ENCODE results near the gene FOXD1. TPM values are rescaled to one million over a fixed set of nuclear protein-coding genes. Genes with fewer than 3 reads are reported as not detected.

The FOXD1 gene
- total and polyA plus RNA-seq, 8 donors = 0.06 to 0.14 (median 0.12) TPM; not detected in 5

DNA sequence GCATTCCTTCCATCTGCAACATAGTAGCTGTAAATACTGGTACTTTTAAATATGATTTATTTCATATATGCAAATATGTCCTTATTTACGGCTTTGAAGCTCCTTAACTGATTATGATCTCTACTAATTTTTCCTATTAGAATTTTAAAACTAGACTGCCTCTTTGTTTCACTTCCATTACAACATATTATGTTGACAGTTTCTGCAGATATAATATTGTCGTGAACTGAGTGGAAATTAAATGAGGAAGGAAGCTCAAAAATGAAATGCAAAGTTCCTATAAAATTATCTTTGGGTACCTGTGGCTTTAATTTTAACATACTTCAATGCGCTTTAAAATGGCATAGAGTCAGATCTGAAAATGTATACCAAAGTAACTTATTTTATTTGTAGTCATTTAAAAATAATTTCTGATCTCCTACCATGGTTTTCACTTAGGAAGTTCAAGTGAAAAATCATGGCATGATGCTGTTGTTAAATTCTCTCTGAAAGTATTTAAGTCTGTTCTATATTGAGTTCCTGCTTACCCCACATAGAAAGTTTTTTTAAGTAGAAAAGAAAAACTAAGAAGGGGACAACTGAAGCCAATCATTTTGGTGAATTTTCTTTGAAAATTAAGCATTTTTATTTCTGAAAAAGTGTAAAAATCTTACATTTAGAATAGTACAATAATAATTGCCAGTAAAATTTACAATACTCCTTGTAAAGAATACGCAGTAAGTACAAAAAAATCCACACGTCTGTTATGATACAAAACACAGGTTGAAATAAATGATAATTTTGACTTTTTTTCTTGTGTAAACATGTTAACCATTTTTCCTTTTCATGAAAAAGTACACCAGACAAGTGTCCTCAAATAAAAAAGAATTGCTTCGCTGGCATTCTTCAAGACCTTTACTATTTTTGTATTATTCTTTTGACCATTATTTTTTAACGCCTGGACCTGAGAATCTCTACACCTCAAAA lies 2.6 kb downstream of the FOXD1 start:
- TF ChIP-seq, protein P1, sequence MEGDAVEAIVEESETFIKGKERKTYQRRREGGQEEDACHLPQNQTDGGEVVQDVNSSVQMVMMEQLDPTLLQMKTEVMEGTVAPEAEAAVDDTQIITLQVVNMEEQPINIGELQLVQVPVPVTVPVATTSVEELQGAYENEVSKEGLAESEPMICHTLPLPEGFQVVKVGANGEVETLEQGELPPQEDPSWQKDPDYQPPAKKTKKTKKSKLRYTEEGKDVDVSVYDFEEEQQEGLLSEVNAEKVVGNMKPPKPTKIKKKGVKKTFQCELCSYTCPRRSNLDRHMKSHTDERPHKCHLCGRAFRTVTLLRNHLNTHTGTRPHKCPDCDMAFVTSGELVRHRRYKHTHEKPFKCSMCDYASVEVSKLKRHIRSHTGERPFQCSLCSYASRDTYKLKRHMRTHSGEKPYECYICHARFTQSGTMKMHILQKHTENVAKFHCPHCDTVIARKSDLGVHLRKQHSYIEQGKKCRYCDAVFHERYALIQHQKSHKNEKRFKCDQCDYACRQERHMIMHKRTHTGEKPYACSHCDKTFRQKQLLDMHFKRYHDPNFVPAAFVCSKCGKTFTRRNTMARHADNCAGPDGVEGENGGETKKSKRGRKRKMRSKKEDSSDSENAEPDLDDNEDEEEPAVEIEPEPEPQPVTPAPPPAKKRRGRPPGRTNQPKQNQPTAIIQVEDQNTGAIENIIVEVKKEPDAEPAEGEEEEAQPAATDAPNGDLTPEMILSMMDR (IDR thresholded peaks at IDR 0.05) = no peak
- DNase-seq (no peak), FAIRE-seq (no peak), ATAC-seq (no peak)
- intact Hi-C loops (cut with DNase I) = loop anchor here in 1 of 3 donors (10.0 kb wide), 1 partner anchor 141 kb away; no protein-coding TSS in a partner anchor
- H3K36me3 ChIP-seq = no peaks in the 10 kb centered on the region
- no peak overlapping the region for H3K27ac ChIP-seq
- no peaks in the 10 kb centered on the region for H3K9me3 ChIP-seq
- peaks cover 23 to 81% (median 56%) of the 10 kb centered on the region in 4 donors for H3K27me3 ChIP-seq
- H3K4me3 ChIP-seq = no peak overlapping the region
- H3K4me1 ChIP-seq = peaks cover 0 to 4% (median under 1%) of the 10 kb centered on the region in 3 donors
- 20 to 23% methylated on average over 7 of the region's 7 CpGs for WGBS, 2 donors

DNA sequence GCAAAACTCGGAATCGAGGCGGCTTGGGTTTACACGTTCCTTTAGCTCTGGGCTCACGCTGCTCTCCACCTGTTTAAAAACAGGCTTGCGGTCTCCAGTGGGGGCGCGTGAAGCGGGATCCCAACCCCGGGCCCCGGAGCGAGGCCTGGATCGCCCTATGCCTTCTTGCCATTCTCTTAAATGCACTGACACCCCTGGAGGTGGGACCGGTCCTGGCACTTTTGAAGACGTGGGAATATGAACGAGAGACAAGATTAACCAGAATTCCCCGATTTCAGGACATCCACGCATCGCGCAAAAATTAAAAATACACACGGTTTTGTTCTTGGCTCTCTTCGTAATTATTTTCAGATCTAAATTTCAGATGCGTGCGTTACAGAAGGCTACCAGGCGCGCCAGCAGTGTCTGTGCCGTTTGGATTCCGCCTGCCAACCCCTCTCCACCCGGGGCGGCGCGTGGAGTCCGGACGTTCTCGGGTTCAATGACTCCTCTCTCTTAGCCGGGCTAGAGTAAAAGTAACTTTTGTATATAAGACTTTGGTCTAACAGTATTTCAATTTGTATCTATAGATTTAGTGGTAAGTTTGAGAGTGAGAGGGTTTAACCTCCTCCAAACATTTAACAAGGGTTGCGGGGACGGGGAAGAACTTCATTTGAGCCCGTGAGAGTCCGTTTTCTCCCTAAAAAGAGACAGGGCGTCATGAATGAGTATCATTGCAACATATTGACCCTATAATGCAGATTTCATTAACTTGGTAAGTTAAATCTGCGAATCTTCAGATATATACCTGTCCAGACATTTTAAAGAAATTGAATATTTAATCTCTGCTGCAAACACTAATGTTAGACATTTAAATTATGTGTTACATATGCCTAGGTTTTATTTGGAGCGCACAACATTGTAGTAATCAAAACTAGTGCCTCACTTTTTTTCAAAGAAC lies 3.8 kb downstream of the FOXD1 start:
- peaks cover 27 to 79% (median 62%) of the 10 kb centered on the region in 4 donors for H3K27me3 ChIP-seq
- H3K27ac ChIP-seq = no peak overlapping the region
- FAIRE-seq = no peak
- no peak for ATAC-seq
- 19% methylated on average over 43 of the region's 43 CpGs for WGBS, 2 donors
- H3K4me3 ChIP-seq = no peak overlapping the region
- peaks cover 0 to 4% (median 0%) of the 10 kb centered on the region in 3 donors for H3K4me1 ChIP-seq
- TF ChIP-seq, protein P1 (IDR thresholded peaks at IDR 0.05) = no peak
- no peaks in the 10 kb centered on the region for H3K36me3 ChIP-seq
- no peak for DNase-seq
- H3K9me3 ChIP-seq = no peaks in the 10 kb centered on the region
- intact Hi-C loops (cut with DNase I) = loop anchor here in 1 of 3 donors (10.0 kb wide), 1 partner anchor 140 kb away; no protein-coding TSS in a partner anchor

DNA sequence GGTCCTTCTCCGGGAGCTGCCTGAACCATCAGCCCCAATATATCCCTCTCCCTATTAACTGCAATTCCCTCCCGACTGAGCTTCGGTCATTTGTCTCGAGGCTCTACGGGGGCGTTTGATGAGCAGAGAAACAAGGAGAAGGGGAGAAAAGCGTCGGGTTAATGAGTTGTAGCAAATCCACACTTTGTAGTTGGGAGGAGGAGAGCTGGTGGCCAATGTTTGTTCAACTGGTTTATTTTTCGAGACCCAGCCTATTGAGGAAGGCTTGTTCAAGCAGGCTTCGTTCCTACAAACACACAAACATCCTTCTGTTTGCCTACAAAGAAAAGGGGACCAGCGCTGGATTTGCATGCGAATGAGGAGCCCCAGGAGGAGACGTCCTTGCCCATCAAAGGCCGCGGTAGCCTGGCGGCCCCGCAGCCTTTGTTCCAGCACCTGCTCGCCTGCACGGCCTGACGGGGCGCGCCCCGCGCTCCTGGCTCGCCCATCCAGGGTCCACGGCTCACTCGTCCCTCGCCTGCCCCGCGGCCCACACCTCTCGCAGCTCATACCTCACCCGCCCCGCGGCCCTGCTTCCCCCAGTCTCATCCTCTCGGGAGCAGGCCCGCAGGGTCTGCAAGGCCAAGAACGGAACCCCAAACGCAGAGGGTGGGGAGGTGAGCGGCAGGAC lies 4.6 kb downstream of the FOXD1 start:
- Histone ChIP-seq H3K4me3 (no peak overlapping the region), H3K4me1 (peaks cover 0 to 3% (median 0%) of the 10 kb centered on the region in 3 donors), H3K27me3 (peaks cover 29 to 79% (median 60%) of the 10 kb centered on the region in 4 donors), H3K36me3 (no peaks in the 10 kb centered on the region), H3K9me3 (no peaks in the 10 kb centered on the region), H3K27ac (no peak overlapping the region)
- TF ChIP-seq, protein P1 (IDR thresholded peaks at IDR 0.05) = no peak
- no peak for ATAC-seq
- WGBS, 2 donors = 11 to 12% methylated on average over 39 of the region's 39 CpGs
- peak in 1 of 6 donors; percentile 75 for DNase-seq
- FAIRE-seq = no peak
- intact Hi-C loops (cut with DNase I) = loop anchor here in 1 of 3 donors (10.0 kb wide), 1 partner anchor 139 kb away; no protein-coding TSS in a partner anchor

DNA sequence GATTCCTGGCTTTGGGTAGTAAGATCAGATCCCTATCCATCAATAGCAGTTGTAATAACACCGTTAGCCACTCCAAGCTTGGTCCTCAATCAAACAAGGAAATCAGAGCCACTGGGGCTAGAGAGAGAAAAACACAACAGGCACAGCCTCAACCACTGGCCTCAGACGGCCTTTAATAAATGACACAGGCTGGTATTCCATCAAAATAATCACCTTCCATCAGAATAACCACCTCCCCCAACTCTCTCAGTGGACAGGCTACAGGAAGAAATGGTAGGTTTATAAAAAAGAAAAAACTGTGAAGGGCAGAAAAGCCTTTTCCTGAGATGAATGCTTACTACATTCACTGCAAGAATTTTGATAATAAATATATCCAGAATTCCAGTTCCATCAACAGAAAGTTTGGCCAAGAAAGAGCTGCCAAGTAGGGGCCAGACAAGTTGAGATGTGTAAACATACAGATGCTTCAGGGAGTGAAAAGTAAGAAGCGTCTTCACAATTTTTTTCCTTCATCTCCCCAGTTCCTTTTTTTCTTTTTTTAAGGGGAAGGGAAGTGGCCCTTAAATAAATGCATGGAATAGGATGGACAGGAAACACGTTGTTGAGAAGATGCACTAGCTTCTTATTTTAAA lies 5.5 kb downstream of the FOXD1 start:
- Histone ChIP-seq H3K4me3 (no peak overlapping the region), H3K27me3 (peaks cover 27 to 82% (median 65%) of the 10 kb centered on the region in 4 donors), H3K4me1 (no peaks in the 10 kb centered on the region), H3K9me3 (no peaks in the 10 kb centered on the region), H3K36me3 (no peaks in the 10 kb centered on the region), H3K27ac (no peak overlapping the region)
- FAIRE-seq (no peak), DNase-seq (no peak), ATAC-seq (no peak)
- TF ChIP-seq, protein P1 (IDR thresholded peaks at IDR 0.05) = no peak
- WGBS, 2 donors = 35 to 36% methylated on average over 4 of the region's 4 CpGs
- intact Hi-C loops (cut with DNase I) = loop anchor here in 1 of 3 donors (10.0 kb wide), 1 partner anchor 138 kb away; no protein-coding TSS in a partner anchor

All from pancreas (tissue), 10 donors.